ENCODE measurements around the gene RALGPS1.

GRCh38 chr9:127224883-127225739, 310.5 kb downstream of the RALGPS1 start:
- TF ChIP-seq PHF8 (IDR thresholded peaks at IDR 0.05; ENCODE audit: borderline replicate concordance, low read depth) (peak; percentile 67), RAD21 (conservative IDR thresholded peaks at IDR 0.05 in 1 of 2, IDR thresholded peaks at IDR 0.05 in 1 of 2) (no peak)

All from A549 (cell line).